Right atrium auricular region (tissue), 2 donors: ENCODE results near the gene UCKL1. TPM values are rescaled to one million over a fixed set of nuclear protein-coding genes. Genes with fewer than 3 reads are reported as not detected.

Experiments used
- DNase-seq: peaks from one replicate; pipeline ENCODE4 v3.0.0-alpha.2; 2019; ENCODE audit warnings: low spot score
- H3K27ac ChIP-seq, 2 donors: fragments of 200-600 bp; sonication (generic); 1 replicate in 1 of 2; 2 replicates in 1 of 2; pipeline ENCODE4 v1.5.1; 2016 to 2019
- H3K27me3 ChIP-seq, 2 donors: fragments of 200-600 bp; sonication (generic); one replicate each; pipeline versions ENCODE4 v1.5.1 to v1.6.0; 2017 to 2019
- H3K36me3 ChIP-seq: fragments of 200-600 bp; sonication (generic); one replicate; pipeline ENCODE4 v1.5.1; 2016
- H3K4me1 ChIP-seq, 2 donors: fragments of 200-600 bp; sonication (generic); one replicate each; pipeline versions ENCODE4 v1.5.1 to v1.6.0; 2017 to 2019
- H3K4me3 ChIP-seq, 2 donors: fragments of 200-600 bp; sonication (generic); 1 replicate in 1 of 2; 2 replicates in 1 of 2; pipeline ENCODE4 v1.5.1; 2017 to 2019; ENCODE audit warnings: mild to moderate bottlenecking in 1 of 2, moderate library complexity in 1 of 2
- H3K9me3 ChIP-seq, 2 donors: fragments of 200-600 bp; sonication (generic); one replicate each; pipeline ENCODE4 v1.5.1; 2019
- total RNA-seq, 2 donors: library from RNA; depleted of rRNA; stranded (reverse); fragments of >200 nt; gene quantifications; one replicate each; pipeline ENCODE4 v1.1.0, GENCODE V29; 2016
- TF ChIP-seq, protein P1 (sequence below), 2 donors: fragments of 200-600 bp; sonication (generic); IDR thresholded peaks; one replicate each; pipeline ENCODE4 v1.5.1; 2019; ENCODE audit warnings: antibody characterized with exemption in 2 of 2

Gene UCKL1
- total RNA-seq, 2 donors from 2014 or later: 25.9 to 27.6 TPM

GRCh38 chr20:63958471-63958870 lies 2.3 kb upstream of the UCKL1 start:
- peaks cover 0 to 38% of the 10 kb centered on the region in 2 donors for H3K4me1 ChIP-seq
- H3K4me3 ChIP-seq: no peak overlapping the region
- no peaks in the 10 kb centered on the region for H3K9me3 ChIP-seq
- H3K36me3 ChIP-seq: peaks cover 27% of the 10 kb centered on the region
- TF ChIP-seq, protein P1, sequence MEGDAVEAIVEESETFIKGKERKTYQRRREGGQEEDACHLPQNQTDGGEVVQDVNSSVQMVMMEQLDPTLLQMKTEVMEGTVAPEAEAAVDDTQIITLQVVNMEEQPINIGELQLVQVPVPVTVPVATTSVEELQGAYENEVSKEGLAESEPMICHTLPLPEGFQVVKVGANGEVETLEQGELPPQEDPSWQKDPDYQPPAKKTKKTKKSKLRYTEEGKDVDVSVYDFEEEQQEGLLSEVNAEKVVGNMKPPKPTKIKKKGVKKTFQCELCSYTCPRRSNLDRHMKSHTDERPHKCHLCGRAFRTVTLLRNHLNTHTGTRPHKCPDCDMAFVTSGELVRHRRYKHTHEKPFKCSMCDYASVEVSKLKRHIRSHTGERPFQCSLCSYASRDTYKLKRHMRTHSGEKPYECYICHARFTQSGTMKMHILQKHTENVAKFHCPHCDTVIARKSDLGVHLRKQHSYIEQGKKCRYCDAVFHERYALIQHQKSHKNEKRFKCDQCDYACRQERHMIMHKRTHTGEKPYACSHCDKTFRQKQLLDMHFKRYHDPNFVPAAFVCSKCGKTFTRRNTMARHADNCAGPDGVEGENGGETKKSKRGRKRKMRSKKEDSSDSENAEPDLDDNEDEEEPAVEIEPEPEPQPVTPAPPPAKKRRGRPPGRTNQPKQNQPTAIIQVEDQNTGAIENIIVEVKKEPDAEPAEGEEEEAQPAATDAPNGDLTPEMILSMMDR (IDR thresholded peaks at IDR 0.05): no peak
- no peak overlapping the region for H3K27ac ChIP-seq
- no peak for DNase-seq
- H3K27me3 ChIP-seq: no peaks in the 10 kb centered on the region

- TF ChIP-seq, protein P1 (IDR thresholded peaks at IDR 0.05): no peak
- Histone ChIP-seq H3K27ac (peak overlapping the region; percentile 51 to 63), H3K4me3 (peak overlapping the region in 1 of 2 donors; percentile 98), H3K9me3 (no peaks in the 10 kb centered on the region), H3K27me3 (no peaks in the 10 kb centered on the region), H3K36me3 (peaks cover 20% of the 10 kb centered on the region), H3K4me1 (peaks cover 0 to 43% of the 10 kb centered on the region in 2 donors)
- no peak for DNase-seq
Observed at GRCh38 chr20:63957690-63958441, 1.6 kb upstream of the UCKL1 start.

- H3K4me1 ChIP-seq: peaks cover 0 to 50% of the 10 kb centered on the region in 2 donors
- H3K36me3 ChIP-seq: peaks cover 13% of the 10 kb centered on the region
- H3K4me3 ChIP-seq: peak overlapping the region; percentile 91 to 98
- peak overlapping the region; percentile 51 to 63 for H3K27ac ChIP-seq
- no peaks in the 10 kb centered on the region for H3K9me3 ChIP-seq
- TF ChIP-seq, protein P1 (IDR thresholded peaks at IDR 0.05): no peak
- no peak for DNase-seq
- no peaks in the 10 kb centered on the region for H3K27me3 ChIP-seq
Observed at GRCh38 chr20:63957004-63957689, 931 bp upstream of the UCKL1 start.

DNA sequence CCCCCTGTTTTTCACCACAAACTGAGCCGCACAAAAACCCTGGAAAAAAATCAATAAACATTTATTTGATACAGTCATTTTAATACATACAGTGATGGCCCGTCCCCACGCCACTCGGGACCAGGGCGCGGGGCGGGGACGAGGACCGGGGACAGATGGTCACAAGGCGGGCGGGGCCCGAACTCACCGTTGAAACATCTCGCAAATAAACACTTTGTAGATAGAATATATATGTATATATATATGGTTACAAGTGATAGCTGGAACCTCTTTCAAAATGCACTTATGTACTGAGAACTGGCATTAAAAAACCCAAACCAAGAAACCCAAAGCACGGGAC lies 418 bp upstream of the UCKL1 start:
- Histone ChIP-seq H3K9me3 (no peaks in the 10 kb centered on the region), H3K36me3 (peaks cover 10% of the 10 kb centered on the region), H3K4me3 (peak overlapping the region; percentile 91 to 98), H3K27me3 (no peaks in the 10 kb centered on the region), H3K27ac (peak overlapping the region; percentile 51 to 63), H3K4me1 (peaks cover 0 to 55% of the 10 kb centered on the region in 2 donors)
- TF ChIP-seq, protein P1 (IDR thresholded peaks at IDR 0.05): no peak
- DNase-seq: no peak

GRCh38 chr20:63955281-63955826 lies 862 bp downstream of the UCKL1 start:
- peak overlapping the region; percentile 88 to 98 for H3K27ac ChIP-seq
- H3K4me3 ChIP-seq: peak overlapping the region; percentile 91 to 98
- DNase-seq: no peak
- peaks cover 0 to 68% of the 10 kb centered on the region in 2 donors for H3K4me1 ChIP-seq
- TF ChIP-seq, protein P1 (IDR thresholded peaks at IDR 0.05): peak; percentile 32 to 69
- peaks cover 10% of the 10 kb centered on the region for H3K36me3 ChIP-seq
- H3K27me3 ChIP-seq: no peaks in the 10 kb centered on the region
- H3K9me3 ChIP-seq: no peaks in the 10 kb centered on the region
